ENCODE results near the gene SPAG8. TPM values are rescaled to one million over a fixed set of nuclear protein-coding genes. Genes with fewer than 3 reads are reported as not detected.

The SPAG8 gene, protein sequence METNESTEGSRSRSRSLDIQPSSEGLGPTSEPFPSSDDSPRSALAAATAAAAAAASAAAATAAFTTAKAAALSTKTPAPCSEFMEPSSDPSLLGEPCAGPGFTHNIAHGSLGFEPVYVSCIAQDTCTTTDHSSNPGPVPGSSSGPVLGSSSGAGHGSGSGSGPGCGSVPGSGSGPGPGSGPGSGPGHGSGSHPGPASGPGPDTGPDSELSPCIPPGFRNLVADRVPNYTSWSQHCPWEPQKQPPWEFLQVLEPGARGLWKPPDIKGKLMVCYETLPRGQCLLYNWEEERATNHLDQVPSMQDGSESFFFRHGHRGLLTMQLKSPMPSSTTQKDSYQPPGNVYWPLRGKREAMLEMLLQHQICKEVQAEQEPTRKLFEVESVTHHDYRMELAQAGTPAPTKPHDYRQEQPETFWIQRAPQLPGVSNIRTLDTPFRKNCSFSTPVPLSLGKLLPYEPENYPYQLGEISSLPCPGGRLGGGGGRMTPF
- total RNA-seq (2021) (0.48 and 1.0 TPM in 2 replicates), Bru-seq, nascent RNA (percentile 33 among the genes with signal in this experiment), BruChase-seq, experiment 1, labeled RNA remaining after a 2-hour chase (percentile 19 among the genes with signal in this experiment), BruChase-seq, experiment 2, labeled RNA remaining after a 6-hour chase (percentile 12 among the genes with signal in this experiment)
- long read RNA-seq = 0 reads

DNA sequence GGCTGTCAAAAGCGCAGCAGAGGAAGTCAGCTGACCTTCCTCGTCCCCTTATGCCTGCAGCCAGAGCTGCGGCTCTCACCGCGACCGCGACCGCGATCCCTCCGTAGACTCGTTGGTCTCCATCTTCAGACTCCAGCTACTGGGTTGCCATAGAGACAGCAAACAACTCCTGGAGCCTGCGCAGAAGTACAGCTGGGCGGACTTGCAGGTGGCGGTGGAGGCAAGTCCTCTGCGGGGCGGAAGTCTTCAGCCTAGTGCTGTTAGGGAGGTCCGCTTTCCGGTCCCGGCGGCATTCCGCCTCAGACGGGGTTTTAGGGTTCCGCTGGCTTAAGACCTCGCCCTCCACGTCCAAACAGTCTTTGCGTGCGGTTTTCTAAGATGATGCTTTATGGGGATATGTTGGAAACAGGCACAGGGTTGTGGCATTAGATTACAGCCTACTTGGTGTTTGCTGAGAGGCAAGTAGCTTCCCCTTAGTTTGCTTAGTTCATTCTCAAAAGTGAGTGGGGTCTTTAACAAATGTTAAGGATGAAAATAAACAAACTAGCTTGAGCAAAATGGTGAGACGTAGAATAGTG, at the start of gene SPAG8:
Gene SPAG8, minus strand, starts transcription at position 238 of the 578 bp plus-strand sequence. Its CDS starts 115 bp downstream, at position 123.
- H3K9me2 ChIP-seq (ENCODE audit: insufficient read depth) = no peaks in the 10 kb centered on the region
- peaks cover 13% of the 10 kb centered on the region; the same call in 1 of the 2 replicates for H3F3A ChIP-seq (ENCODE audit: insufficient read depth, low read depth)
- no peaks in the 10 kb centered on the region for H4K20me1 ChIP-seq (ENCODE audit: insufficient read depth)
- POLR2A ChIA-PET (ENCODE audit: unreplicated experiment) = interaction anchor here (0.5 to 0.6 kb wide), 3 partner anchors 63 to 1143 kb away, joined by 3 to 4 read pairs (median 4); partner anchors contain the start of genes GBA2 and RGP1
- H3K27ac ChIP-seq = no peak within 1 kb of the TSS
- no peak within 1 kb of the TSS for H2AFZ ChIP-seq
- peak in 1 of 2 experiments; percentile 52 for DNase-seq
- CTCF ChIA-PET = interaction anchor here (0.6 to 1.5 kb wide), 4 partner anchors 22 to 211 kb away, joined by 3 read pairs; no protein-coding TSS in a partner anchor
- H3K36me3 ChIP-seq (ENCODE audit: low read depth) = no peaks in the 10 kb centered on the region
- no peak within 1 kb of the TSS for H3K4me3 ChIP-seq
- BruUV-seq (replicated peaks) = no TSS peak
- H3K9me3 ChIP-seq (ENCODE audit: insufficient read depth, low read depth) = no peaks in the 10 kb centered on the region
- no peaks in the 10 kb centered on the region for H3K27me3 ChIP-seq (ENCODE audit: insufficient read depth, low read depth)
- H3K79me2 ChIP-seq (ENCODE audit: low read depth) = no peaks in the 10 kb centered on the region
- intact Hi-C loops (cut with micrococcal nuclease; ENCODE audit: unreplicated experiment) = no loop called here
- no peak within 1 kb of the TSS for H3K4me2 ChIP-seq
- TF ChIP-seq CTCF (conservative IDR thresholded peaks at IDR 0.05) = no peak
- TF ChIP-seq EZH2 (IDR thresholded peaks at IDR 0.05; ENCODE audit: low read depth) = no peak
- H3K4me1 ChIP-seq (replicated peaks; ENCODE audit: insufficient read depth) = peaks cover 8% of the 10 kb centered on the region

DNA sequence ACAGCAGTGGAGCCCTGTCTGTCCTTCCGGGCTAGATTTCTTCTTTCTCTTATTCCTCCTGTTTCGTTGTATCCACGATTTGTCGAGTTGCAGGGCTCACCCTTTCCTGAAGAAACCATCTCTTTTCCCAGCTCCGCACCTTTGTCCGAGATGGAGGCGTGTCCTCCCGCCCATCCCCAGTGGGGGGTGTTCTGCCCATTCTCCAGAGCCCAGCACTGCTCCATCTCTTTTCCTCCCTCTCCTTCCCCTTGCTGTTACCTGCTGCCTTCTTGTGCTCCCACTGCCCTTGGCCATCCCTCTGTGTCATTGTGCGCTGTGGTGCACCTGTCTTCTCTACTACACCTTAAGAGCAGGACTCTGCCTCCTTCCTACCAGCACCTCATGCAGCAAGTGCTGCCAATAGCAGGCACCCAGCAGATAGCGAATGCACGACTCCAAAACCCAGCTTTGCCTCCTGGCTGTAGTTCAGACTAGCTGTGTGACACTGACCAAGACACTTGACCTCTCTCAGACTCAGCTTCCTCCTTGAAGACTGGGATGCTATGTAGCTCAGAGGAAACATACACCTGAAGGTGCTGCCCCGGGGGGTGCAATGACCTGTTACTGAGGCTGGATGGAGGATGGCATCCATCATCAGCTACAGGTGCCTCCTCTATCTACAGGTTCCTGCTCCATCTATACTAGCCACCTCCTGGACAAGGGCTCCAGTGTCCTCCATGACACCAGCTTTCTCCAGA, 49.3 kb upstream of the SPAG8 start:
- no TSS peak for BruUV-seq (replicated peaks)
- no peaks in the 10 kb centered on the region for H3K9me3 ChIP-seq (ENCODE audit: insufficient read depth, low read depth)
- H3K27me3 ChIP-seq (ENCODE audit: insufficient read depth, low read depth) = 0 out of 2 replicates have a peak, but pooled peaks cover 7% of the 10 kb centered on the region
- ChIA-PET CTCF (no interaction called here), POLR2A (ENCODE audit: unreplicated experiment) (no interaction called here)
- no peak overlapping the region for H3K27ac ChIP-seq
- TF ChIP-seq CTCF (conservative IDR thresholded peaks at IDR 0.05) = no peak
- TF ChIP-seq EZH2 (IDR thresholded peaks at IDR 0.05; ENCODE audit: low read depth) = no peak
- no peaks in the 10 kb centered on the region for H3K79me2 ChIP-seq (ENCODE audit: low read depth)
- no peak overlapping the region for H3K4me2 ChIP-seq
- H3F3A ChIP-seq (ENCODE audit: insufficient read depth, low read depth) = no peaks in the 10 kb centered on the region
- no peaks in the 10 kb centered on the region for H3K36me3 ChIP-seq (ENCODE audit: low read depth)
- H2AFZ ChIP-seq = no peak overlapping the region
- intact Hi-C loops (cut with micrococcal nuclease; ENCODE audit: unreplicated experiment) = no loop called here
- DNase-seq = no peak
- no peaks in the 10 kb centered on the region for H4K20me1 ChIP-seq (ENCODE audit: insufficient read depth)
- H3K4me1 ChIP-seq (replicated peaks; ENCODE audit: insufficient read depth) = no peaks in the 10 kb centered on the region
- no peak overlapping the region for H3K4me3 ChIP-seq
- H3K9me2 ChIP-seq (ENCODE audit: insufficient read depth) = no peaks in the 10 kb centered on the region

DNA sequence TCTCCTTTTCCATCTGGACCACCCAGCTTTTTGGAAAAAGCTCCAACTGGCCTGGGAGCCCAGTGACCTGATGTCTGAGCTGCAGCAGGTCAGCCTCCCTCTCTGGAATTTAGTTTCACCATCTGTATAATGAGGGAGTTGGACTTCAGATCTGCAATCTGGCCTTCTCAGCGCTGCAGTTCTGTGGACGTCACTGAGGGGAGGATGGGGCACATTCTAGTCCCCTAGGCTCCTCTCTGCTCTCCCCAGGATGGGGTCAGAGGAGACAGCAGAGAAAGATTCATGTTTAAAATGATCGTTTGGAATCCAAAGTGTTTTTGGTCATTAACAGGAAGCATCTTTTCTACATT, 47.9 kb upstream of the SPAG8 start:
- Histone ChIP-seq H3K4me2 (no peak overlapping the region), H3K27me3 (ENCODE audit: insufficient read depth, low read depth) (0 out of 2 replicates have a peak, but pooled peaks cover 7% of the 10 kb centered on the region), H3F3A (ENCODE audit: insufficient read depth, low read depth) (no peaks in the 10 kb centered on the region), H4K20me1 (ENCODE audit: insufficient read depth) (no peaks in the 10 kb centered on the region), H3K79me2 (ENCODE audit: low read depth) (no peaks in the 10 kb centered on the region), H2AFZ (no peak overlapping the region), H3K9me2 (ENCODE audit: insufficient read depth) (no peaks in the 10 kb centered on the region), H3K27ac (no peak overlapping the region), H3K4me1 (replicated peaks; ENCODE audit: insufficient read depth) (no peaks in the 10 kb centered on the region), H3K36me3 (ENCODE audit: low read depth) (no peaks in the 10 kb centered on the region), H3K9me3 (ENCODE audit: insufficient read depth, low read depth) (no peaks in the 10 kb centered on the region), H3K4me3 (no peak overlapping the region)
- no TSS peak for BruUV-seq (replicated peaks)
- DNase-seq = no peak
- no peak for TF ChIP-seq EZH2 (IDR thresholded peaks at IDR 0.05; ENCODE audit: low read depth)
- TF ChIP-seq CTCF (conservative IDR thresholded peaks at IDR 0.05) = no peak
- intact Hi-C loops (cut with micrococcal nuclease; ENCODE audit: unreplicated experiment) = no loop called here
- CTCF ChIA-PET = no interaction called here
- POLR2A ChIA-PET (ENCODE audit: unreplicated experiment) = no interaction called here

All from PC-9 (cell line).